GM10266 (cell line): ENCODE measurements around the gene CLEC2L.

ENCODE experiments used
- DNase-seq: peaks from one replicate; pipeline ENCODE4 v3.0.0; 2012; ENCODE audit errors: extremely low spot score
- CTCF ChIP-seq: IDR thresholded peaks from 2 replicates; pipeline ENCODE4 v1.5.1; 2012; ENCODE audit warnings: mild to moderate bottlenecking, low read depth; ENCODE audit not compliant: control insufficient read depth, insufficient read depth; ENCODE audit errors: missing control alignments

The CLEC2L gene

GRCh38 chr7:139534096-139534495 is 10.6 kb downstream of the CLEC2L start:
- no peak for TF ChIP-seq CTCF
- DNase-seq, result no peak

- TF ChIP-seq CTCF, result no peak
- DNase-seq, result no peak
Measured at GRCh38 chr7:139534966-139535651, 11.6 kb downstream of the CLEC2L start.

- no peak for TF ChIP-seq CTCF
- no peak for DNase-seq
Measured at GRCh38 chr7:139536152-139536551, 12.7 kb downstream of the CLEC2L start.

GRCh38 chr7:139538881-139539635 is 15.6 kb downstream of the CLEC2L start:
- DNase-seq, result no peak
- no peak for TF ChIP-seq CTCF

- no peak for TF ChIP-seq CTCF
- DNase-seq, result no peak
Measured at GRCh38 chr7:139540203-139540602, 16.7 kb downstream of the CLEC2L start.

- no peak for DNase-seq
- TF ChIP-seq CTCF, result no peak
Measured at GRCh38 chr7:139541600-139542307, 18.3 kb downstream of the CLEC2L start.
